ENCODE results near the gene YIF1B. TPM values are rescaled to one million over a fixed set of nuclear protein-coding genes. Genes with fewer than 3 reads are reported as not detected.
"Not testable (repeated sequence)": the region's sequence is repeated elsewhere in the genome, so short reads cannot be mapped to it uniquely, and the experiment has no call there.

Gene YIF1B
- total RNA-seq, 1 donor from 2014 or later: 54.6 TPM

GRCh38 chr19:38340927-38341326 lies 25.2 kb upstream of the YIF1B start:
- DNase-seq (ENCODE audit: extremely low spot score, unreplicated experiment): no peak
- Mint-ChIP-seq H3K27me3 (ENCODE audit: unreplicated experiment) (no peaks in the 10 kb centered on the region), H3K36me3 (ENCODE audit: unreplicated experiment) (peaks cover 4% of the 10 kb centered on the region), H3K4me3 (ENCODE audit: unreplicated experiment) (no peak overlapping the region), H3K9me3 (ENCODE audit: unreplicated experiment) (no peaks in the 10 kb centered on the region), H3K27ac (ENCODE audit: unreplicated experiment) (no peak overlapping the region), H3K4me1 (ENCODE audit: unreplicated experiment) (peaks cover 7% of the 10 kb centered on the region)
- no peak for TF ChIP-seq CTCF (IDR thresholded peaks at IDR 0.05)

- H3K4me3 Mint-ChIP-seq (ENCODE audit: unreplicated experiment); H3K27ac Mint-ChIP-seq (ENCODE audit: unreplicated experiment); H3K27me3 Mint-ChIP-seq (ENCODE audit: unreplicated experiment); H3K4me1 Mint-ChIP-seq (ENCODE audit: unreplicated experiment); DNase-seq (ENCODE audit: extremely low spot score, unreplicated experiment); H3K9me3 Mint-ChIP-seq (ENCODE audit: unreplicated experiment); H3K36me3 Mint-ChIP-seq (ENCODE audit: unreplicated experiment): not testable (repeated sequence)
Observed at GRCh38 chr19:38339011-38339410, 23.3 kb upstream of the YIF1B start.

GRCh38 chr19:38337360-38337653 lies 21.6 kb upstream of the YIF1B start:
- Mint-ChIP-seq H3K4me3 (ENCODE audit: unreplicated experiment) (peak overlapping the region; percentile 97), H3K9me3 (ENCODE audit: unreplicated experiment) (no peaks in the 10 kb centered on the region), H3K27me3 (ENCODE audit: unreplicated experiment) (no peaks in the 10 kb centered on the region), H3K4me1 (ENCODE audit: unreplicated experiment) (peaks cover 7% of the 10 kb centered on the region), H3K36me3 (ENCODE audit: unreplicated experiment) (peaks cover 2% of the 10 kb centered on the region), H3K27ac (ENCODE audit: unreplicated experiment) (no peak overlapping the region)
- no peak for DNase-seq (ENCODE audit: extremely low spot score, unreplicated experiment)
- TF ChIP-seq CTCF (IDR thresholded peaks at IDR 0.05): no peak

- H3K36me3 Mint-ChIP-seq (ENCODE audit: unreplicated experiment): peaks cover 2% of the 10 kb centered on the region
- peak overlapping the region; percentile 99 for H3K27ac Mint-ChIP-seq (ENCODE audit: unreplicated experiment)
- no peaks in the 10 kb centered on the region for H3K27me3 Mint-ChIP-seq (ENCODE audit: unreplicated experiment)
- H3K4me1 Mint-ChIP-seq (ENCODE audit: unreplicated experiment): peaks cover 7% of the 10 kb centered on the region
- H3K4me3 Mint-ChIP-seq (ENCODE audit: unreplicated experiment): peak overlapping the region; percentile 97
- TF ChIP-seq CTCF (IDR thresholded peaks at IDR 0.05): no peak
- DNase-seq (ENCODE audit: extremely low spot score, unreplicated experiment): peak; percentile 97
- no peaks in the 10 kb centered on the region for H3K9me3 Mint-ChIP-seq (ENCODE audit: unreplicated experiment)
Observed at GRCh38 chr19:38336638-38337359, 21.1 kb upstream of the YIF1B start.

GRCh38 chr19:38335949-38336637 lies 20.3 kb upstream of the YIF1B start:
- peak overlapping the region; percentile 97 for H3K4me3 Mint-ChIP-seq (ENCODE audit: unreplicated experiment)
- no peaks in the 10 kb centered on the region for H3K9me3 Mint-ChIP-seq (ENCODE audit: unreplicated experiment)
- H3K36me3 Mint-ChIP-seq (ENCODE audit: unreplicated experiment): peaks cover 2% of the 10 kb centered on the region
- DNase-seq (ENCODE audit: extremely low spot score, unreplicated experiment): peak; percentile 98
- no peaks in the 10 kb centered on the region for H3K27me3 Mint-ChIP-seq (ENCODE audit: unreplicated experiment)
- TF ChIP-seq CTCF (IDR thresholded peaks at IDR 0.05): no peak
- peak overlapping the region; percentile 99 for H3K27ac Mint-ChIP-seq (ENCODE audit: unreplicated experiment)
- peaks cover 7% of the 10 kb centered on the region for H3K4me1 Mint-ChIP-seq (ENCODE audit: unreplicated experiment)
